ENCODE results near the gene ITPR2.
"Not testable (repeated sequence)": the region's sequence is repeated elsewhere in the genome, so short reads cannot be mapped to it uniquely, and the experiment has no call there.

ITPR2 gene

DNA sequence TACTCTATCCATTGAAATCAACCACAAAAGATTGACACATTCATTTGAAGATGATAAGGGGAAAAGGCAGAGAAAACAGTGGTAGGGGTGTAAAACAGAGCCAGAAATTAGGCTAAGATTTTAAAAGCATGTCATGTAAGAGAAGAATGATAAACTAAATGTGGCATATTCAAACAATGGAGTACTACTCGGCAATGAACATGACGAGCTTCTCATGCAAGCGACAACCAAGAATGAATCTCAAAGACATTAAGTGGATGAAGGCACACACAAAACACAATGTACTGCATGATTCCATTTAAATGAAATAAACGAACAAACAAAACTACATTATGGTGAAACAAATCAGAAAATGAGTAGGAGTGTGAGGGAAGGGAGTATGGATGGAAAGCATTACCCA lies 134.8 kb downstream of the ITPR2 start:
- no peak for FAIRE-seq

DNA sequence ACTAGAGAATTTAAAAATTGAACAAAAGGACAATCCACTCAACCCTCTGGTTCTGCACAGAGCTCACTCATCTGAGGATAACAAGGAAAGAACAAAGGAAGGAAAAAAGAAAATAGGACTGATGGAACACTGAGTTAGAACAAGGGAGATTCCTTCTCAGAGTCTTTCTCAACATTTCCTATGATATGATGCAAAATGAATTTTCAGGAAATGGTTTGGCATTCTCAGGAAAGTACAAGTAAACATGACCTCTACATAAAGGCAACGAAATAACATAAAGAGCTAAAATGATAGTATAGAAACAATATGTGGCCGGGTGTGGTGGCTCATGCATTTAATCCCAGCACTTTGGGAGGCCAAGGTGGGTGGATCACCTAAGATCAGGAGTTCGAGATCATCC lies 135.8 kb downstream of the ITPR2 start:
- no peak for FAIRE-seq

DNA sequence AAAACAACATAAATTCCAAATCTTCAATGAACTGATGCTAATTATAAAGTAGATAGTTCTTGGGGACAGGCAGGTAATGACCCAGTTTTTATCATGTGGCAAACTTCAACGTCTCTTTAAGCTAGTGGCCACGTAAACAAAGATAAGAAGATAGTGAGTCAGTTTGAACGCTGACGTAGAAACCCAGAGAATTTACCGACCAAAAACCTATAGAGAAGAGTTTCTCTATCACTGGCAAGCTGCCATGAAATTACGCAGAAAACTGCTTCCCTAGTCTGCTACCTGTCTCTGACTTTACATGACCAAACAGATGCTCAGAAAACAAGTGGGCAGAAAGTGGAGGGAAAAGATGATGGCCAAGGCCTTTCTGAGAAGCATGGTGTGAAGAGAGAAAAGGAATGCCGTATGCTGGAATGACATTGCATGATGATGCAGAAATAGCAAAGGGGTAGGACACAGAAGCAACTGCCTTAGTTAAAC lies 136.3 kb downstream of the ITPR2 start:
- no peak for FAIRE-seq

- no peak for FAIRE-seq
Observed at GRCh38 chr12:26696048-26696612, 136.9 kb downstream of the ITPR2 start.

DNA sequence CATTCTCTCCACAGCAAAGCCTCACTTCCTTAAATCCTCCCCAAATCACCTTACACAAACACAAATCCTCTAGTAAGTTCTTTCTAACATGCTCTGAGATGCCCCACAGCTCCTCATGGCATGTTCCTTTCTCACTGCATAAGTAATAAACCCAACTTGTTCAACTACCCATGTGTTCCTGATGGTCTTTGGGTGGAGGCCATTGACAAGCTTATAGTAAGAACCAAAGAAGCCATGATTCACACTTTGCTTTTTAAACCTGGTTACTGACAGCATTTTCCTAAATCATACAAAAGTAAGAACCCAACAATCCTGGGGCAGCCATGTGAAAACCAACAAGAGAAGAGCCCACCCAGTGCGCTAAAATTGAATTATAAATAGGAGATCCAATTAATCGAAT lies 138.6 kb downstream of the ITPR2 start:
- no peak for FAIRE-seq

- no peak for FAIRE-seq
Observed at GRCh38 chr12:26692407-26692806, 140.6 kb downstream of the ITPR2 start.

DNA sequence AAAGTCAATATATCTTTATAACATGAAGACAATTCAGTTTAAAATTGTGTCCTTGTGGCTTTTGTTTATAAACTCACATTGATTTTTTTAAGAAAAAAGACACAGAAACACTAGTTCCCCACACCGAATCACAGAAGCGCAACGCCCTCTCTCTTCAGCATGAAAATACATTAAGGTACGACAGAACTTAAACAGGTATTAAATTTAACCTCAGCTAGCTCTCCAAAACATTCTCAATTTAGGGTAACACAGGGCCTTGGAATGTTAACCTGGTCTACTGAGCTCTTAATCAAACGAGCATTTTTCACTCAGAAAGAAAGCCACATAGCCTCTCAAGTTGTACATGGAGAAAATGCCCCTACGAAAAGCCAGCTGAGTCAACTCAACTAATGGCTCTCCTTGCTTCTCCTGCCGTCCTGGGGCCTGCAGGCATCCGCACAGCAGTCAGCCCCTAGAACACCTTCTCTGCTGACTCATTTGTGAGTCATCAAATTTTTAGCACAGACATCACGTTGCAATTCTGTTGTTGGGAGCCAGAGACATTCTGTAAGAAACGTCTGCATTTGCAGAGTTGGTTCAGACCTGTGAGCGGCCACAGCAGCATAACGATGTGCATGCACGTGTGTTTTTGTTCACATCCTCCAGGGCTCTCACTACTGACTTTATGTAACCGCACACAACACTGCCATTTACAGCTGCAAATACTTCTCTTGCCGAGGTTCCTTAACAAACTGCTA lies 141.6 kb downstream of the ITPR2 start:
- FAIRE-seq: no peak

GRCh38 chr12:26690601-26691000 lies 142.4 kb downstream of the ITPR2 start:
- no peak for FAIRE-seq

DNA sequence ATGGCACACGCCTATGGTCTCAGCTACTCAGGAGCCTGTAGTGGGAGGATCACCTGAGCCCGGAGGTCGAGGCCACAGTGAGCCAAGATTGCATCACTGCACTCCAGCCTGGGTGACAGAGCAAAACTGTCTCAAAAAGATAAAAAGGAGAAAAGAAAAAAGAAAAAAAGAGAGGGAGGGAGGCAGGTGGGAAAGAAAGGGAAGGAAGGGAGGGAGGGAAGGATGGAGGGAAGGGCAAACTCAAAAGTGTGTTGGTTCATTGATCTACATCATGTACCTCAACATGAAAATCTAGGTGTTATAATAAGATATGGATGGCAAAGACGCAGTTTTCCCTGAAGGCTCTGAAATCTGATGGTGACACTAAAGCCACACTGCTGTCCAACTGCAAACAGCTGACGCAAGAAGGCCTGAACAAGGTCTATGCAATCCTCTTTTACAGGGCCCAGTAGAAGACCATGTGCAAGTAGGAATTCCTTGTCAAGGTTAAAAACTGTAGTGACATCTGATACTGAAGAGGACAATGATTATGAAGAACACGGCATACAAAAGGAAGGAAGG lies 143.6 kb downstream of the ITPR2 start:
- FAIRE-seq: no peak

DNA sequence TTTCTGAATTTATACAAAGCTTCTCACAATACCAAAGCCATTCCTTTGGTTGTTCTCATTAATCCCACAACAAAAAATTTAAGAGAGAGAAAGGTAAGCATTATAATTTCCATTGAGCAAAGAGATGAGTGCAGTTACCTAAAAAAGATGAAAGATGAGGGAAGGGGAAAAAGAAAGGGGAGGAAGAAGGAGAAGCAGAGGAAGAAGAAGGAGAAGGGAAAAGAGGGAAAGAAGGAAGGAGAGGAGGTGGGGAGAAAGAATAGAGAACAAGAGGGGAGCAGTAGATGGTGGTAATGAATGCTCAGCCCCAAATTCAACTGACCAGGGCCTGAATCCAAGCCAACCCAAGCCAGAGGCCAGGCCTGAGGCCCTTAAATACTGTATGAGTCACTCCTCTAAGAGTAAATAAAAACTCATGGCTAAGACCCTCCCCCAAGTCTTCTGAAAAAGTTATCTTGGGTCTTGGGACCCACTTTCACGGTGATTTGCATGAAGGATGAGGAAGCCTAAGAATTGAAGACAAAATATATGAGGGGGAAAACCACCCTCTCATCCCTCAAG lies 144.6 kb downstream of the ITPR2 start:
- FAIRE-seq: no peak

GRCh38 chr12:26686408-26686807 lies 146.6 kb downstream of the ITPR2 start:
- no peak for FAIRE-seq

GRCh38 chr12:26684101-26684500 lies 148.9 kb downstream of the ITPR2 start:
- no peak for FAIRE-seq

- no peak for FAIRE-seq
Observed at GRCh38 chr12:26683443-26683842, 149.6 kb downstream of the ITPR2 start.

DNA sequence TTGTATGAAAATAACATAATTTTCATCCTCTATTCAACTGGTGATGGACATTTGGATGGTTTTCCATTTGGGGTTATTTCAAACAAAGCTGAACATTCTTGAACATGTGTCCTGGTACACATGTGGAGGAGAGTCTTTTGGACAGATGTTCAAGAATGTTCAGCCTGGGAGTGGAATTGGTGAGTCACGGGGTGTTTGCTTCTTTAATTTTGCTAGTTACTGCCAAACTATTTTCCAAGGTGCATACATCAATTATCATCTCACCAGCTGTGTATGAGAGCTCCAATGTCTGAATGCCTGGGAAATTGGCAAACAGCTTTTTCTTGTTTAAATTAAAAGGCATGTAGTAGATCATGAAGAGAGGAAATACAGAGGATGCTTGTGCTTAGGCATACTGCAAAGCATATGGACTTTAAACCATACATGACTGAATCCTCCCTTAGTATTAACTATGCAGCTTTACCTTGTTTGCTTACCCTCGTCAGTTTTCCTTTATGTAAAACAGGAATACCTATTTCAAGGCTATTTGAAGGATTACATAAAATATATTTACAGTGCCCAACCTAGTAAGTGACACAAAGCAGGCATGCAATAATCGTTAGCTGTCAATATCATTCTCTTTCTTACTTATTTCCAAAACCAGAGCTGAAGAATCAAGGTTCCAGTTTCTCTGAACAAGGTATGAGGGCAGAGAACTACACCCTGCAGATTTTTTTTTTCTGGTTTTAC lies 152.1 kb downstream of the ITPR2 start:
- FAIRE-seq: no peak

DNA sequence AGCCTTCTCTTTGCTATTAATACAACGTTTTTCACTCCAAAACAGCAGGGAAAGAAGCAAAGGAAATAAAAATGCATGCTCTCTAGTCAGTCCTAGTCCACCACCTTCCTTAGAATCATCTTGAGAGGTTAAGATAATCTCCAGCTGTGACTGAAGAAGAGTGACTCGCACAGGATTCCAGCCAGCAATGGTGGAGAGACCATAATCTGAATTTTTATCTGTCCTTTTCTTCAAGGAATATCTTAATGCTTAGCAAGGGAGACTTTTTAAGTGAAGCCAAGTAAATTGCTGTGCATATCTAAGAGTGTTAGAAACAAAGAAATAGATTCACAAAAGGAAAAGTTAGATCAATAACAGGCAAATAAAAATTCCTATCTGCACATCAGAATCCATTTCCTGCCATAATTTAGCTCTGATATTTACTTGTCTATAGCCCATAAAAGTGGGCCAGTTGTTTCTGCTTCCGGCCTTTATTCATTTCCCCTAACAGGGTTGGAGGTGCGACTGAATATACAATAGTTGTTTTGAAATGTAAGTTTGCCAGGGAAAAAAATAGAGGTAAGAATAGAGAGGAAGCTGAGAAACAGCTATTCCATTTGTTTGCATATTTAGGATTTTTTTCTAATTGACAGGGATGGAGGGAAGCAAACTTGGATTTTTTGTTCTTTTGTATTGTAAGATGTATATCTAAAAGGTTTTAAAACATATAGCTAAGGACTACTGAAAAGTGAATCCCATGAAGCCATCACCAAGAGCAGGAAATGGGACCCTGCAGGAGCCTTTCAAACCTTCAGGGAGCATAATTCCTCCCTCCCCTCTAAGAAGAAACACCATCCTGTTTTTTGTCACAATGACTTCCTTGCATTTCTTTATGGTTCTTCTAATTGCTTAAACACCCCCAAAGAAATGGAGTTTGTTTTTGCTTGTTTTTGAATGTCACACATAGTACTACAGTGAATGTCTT lies 154.0 kb downstream of the ITPR2 start:
- no peak for FAIRE-seq

DNA sequence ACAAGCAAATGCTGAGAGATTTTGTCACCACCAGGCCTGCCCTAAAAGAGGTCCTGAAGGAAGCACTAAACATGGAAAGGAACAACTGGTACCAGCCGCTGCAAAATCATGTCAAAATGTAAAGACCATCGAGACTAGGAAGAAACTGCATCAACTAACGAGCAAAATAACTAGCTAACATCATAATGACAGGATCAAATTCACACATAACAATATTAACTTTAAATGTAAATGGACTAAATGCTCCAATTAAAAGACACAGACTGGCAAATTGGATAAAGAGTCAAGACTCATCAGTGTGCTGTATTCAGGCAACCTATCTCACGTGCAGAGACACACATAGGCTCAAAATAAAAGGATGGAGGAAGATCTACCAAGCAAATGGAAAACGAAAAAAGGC lies 161.5 kb downstream of the ITPR2 start:
- FAIRE-seq: not testable (repeated sequence)

- FAIRE-seq: no peak
Observed at GRCh38 chr12:26668847-26669246, 164.1 kb downstream of the ITPR2 start.

- no peak for FAIRE-seq
Observed at GRCh38 chr12:26668230-26668629, 164.8 kb downstream of the ITPR2 start.

- no peak for FAIRE-seq
Observed at GRCh38 chr12:26666286-26666685, 166.7 kb downstream of the ITPR2 start.

DNA sequence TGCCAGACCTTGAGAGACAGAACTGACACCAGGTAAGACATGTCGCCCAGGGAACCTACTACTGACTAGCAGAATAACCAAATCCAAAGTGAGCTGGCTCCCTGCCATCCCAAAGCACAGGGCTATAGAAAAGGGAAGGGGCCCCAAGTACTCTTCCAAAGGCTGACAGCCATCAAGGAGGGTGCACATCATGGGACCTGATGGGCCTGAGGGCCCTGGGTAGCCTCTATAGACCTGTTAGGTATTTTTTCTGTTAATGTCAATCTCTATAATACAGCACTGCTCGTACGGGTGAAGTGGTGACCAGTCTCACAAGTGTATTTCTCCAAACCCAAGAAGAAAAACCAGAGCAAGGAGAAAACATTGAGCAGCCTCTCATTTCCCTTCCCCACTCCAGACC lies 171.6 kb downstream of the ITPR2 start:
- FAIRE-seq: no peak

DNA sequence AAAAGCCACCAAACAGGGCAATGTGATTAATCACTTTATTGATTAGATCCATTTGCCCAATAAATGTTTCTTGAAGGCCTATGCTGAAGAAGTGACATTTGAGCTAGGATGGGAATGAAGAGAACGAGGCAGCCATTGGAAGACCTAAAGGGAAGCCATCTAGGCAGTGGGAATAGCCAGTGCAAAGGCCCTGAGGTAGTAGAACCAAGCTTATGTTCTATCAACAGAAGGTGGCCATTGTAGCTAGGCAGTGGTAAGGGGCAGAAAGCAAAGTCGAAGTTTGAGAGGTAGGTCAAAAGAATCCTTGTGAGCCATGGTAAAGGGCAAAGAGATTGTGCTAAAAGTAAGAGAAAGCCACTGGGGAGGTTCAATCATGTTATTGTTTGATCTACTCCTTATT lies 173.1 kb downstream of the ITPR2 start:
- no peak for FAIRE-seq

DNA sequence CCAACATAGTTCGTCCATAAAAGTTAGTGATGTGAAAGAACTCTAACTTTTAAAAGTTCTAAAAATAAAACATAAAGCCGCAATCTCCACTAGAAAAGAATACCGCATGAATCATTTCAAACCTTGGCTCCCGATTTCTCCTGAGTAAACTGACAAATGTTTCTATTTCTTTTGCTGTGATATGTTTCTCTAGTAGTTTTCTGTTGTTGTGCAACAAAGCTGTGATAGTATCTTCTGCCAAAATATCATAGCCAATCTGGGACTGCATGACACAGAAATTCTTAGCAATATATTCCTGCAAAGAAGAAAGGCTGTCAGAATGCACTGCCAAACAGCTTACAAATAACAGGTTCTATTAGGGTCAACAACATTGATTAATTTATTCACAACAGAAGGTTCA lies 174.0 kb downstream of the ITPR2 start:
- no peak for FAIRE-seq

All from TTC549 (cell line).